ENCODE data around the gene CD200. TPM values are rescaled to one million over a fixed set of nuclear protein-coding genes. Genes with fewer than 3 reads are reported as not detected.

CD200 gene
- total RNA-seq, 4 donors from 2014 or later, result 3.7 to 15.4 (median 7.1) TPM

GRCh38 chr3:112362221-112362620 lies 29.3 kb downstream of the CD200 start:
- H3K27me3 ChIP-seq, result no peaks in the 10 kb centered on the region
- no peak overlapping the region for H3K4me3 ChIP-seq
- no peaks in the 10 kb centered on the region for H3K36me3 ChIP-seq
- H3K9me3 ChIP-seq, result no peaks in the 10 kb centered on the region
- H3K27ac ChIP-seq, result no peak overlapping the region
- no peak for DNase-seq
- H3K4me1 ChIP-seq, result no peaks in the 10 kb centered on the region
- no peak for TF ChIP-seq CTCF (IDR thresholded peaks at IDR 0.05)
- no peak for TF ChIP-seq POLR2A (IDR thresholded peaks at IDR 0.05)

GRCh38 chr3:112364291-112364690 lies 31.3 kb downstream of the CD200 start:
- Histone ChIP-seq H3K27me3 (no peaks in the 10 kb centered on the region), H3K27ac (no peak overlapping the region), H3K36me3 (no peaks in the 10 kb centered on the region), H3K4me1 (no peaks in the 10 kb centered on the region), H3K4me3 (no peak overlapping the region), H3K9me3 (no peaks in the 10 kb centered on the region)
- no peak for DNase-seq
- TF ChIP-seq CTCF (IDR thresholded peaks at IDR 0.05), result no peak
- no peak for TF ChIP-seq POLR2A (IDR thresholded peaks at IDR 0.05)

GRCh38 chr3:112365035-112365434 lies 32.1 kb downstream of the CD200 start:
- TF ChIP-seq CTCF (IDR thresholded peaks at IDR 0.05) (no peak), POLR2A (IDR thresholded peaks at IDR 0.05) (no peak)
- Histone ChIP-seq H3K9me3 (no peaks in the 10 kb centered on the region), H3K36me3 (no peaks in the 10 kb centered on the region), H3K27ac (no peak overlapping the region), H3K27me3 (no peaks in the 10 kb centered on the region), H3K4me3 (no peak overlapping the region), H3K4me1 (no peaks in the 10 kb centered on the region)
- DNase-seq, result no peak

- Histone ChIP-seq H3K36me3 (no peaks in the 10 kb centered on the region), H3K27me3 (no peaks in the 10 kb centered on the region), H3K4me3 (no peak overlapping the region), H3K9me3 (no peaks in the 10 kb centered on the region), H3K27ac (no peak overlapping the region), H3K4me1 (no peaks in the 10 kb centered on the region)
- DNase-seq, result no peak
- no peak for TF ChIP-seq POLR2A (IDR thresholded peaks at IDR 0.05)
- TF ChIP-seq CTCF (IDR thresholded peaks at IDR 0.05), result no peak
These were observed 32.7 kb downstream of the CD200 start for GRCh38 chr3:112365636-112366035.

GRCh38 chr3:112366522-112366921 lies 33.6 kb downstream of the CD200 start:
- Histone ChIP-seq H3K27me3 (no peaks in the 10 kb centered on the region), H3K36me3 (no peaks in the 10 kb centered on the region), H3K4me1 (no peaks in the 10 kb centered on the region), H3K9me3 (no peaks in the 10 kb centered on the region), H3K27ac (no peak overlapping the region), H3K4me3 (no peak overlapping the region)
- TF ChIP-seq CTCF (IDR thresholded peaks at IDR 0.05) (no peak), POLR2A (IDR thresholded peaks at IDR 0.05) (no peak)
- DNase-seq, result no peak

GRCh38 chr3:112371569-112371968 lies 38.6 kb downstream of the CD200 start:
- Histone ChIP-seq H3K4me3 (no peak overlapping the region), H3K27me3 (no peaks in the 10 kb centered on the region), H3K4me1 (peaks cover 0 to 7% (median 0%) of the 10 kb centered on the region in 4 donors), H3K36me3 (no peaks in the 10 kb centered on the region), H3K27ac (no peak overlapping the region), H3K9me3 (no peaks in the 10 kb centered on the region)
- TF ChIP-seq POLR2A (IDR thresholded peaks at IDR 0.05) (no peak), CTCF (IDR thresholded peaks at IDR 0.05) (no peak)
- DNase-seq, result no peak

All from Peyer's patch (tissue), 4 donors.